Activated CD4-positive, alpha-beta memory T cell treated with anti-CD3 and anti-CD28 coated beads for 36 hours (primary cell): Measurements from ENCODE around the gene CKLF. TPM values are rescaled to one million over a fixed set of nuclear protein-coding genes. Genes with fewer than 3 reads are reported as not detected.

Experiments
- CTCF ChIA-PET: fragments of 350-600 bp; sonication (Branson Sonifier 250); formaldehyde crosslinking; loops from one replicate; lab custom pipeline; 2021; ENCODE audit warnings: antibody characterized with exemption, inconsistent platforms; lab: Charles Lee
- POLR2A ChIA-PET: fragments of 350-600 bp; sonication (Branson Sonifier 250); formaldehyde crosslinking; loops from one replicate; lab custom pipeline; 2021; ENCODE audit warnings: antibody characterized with exemption; lab: Charles Lee
- DNase-seq: peaks from one replicate; pipeline ENCODE4 v3.0.0-alpha.2; 2020
- H3K27ac Mint-ChIP-seq: one replicate; pipeline ENCODE4 v1.8.0; 2021; ENCODE audit warnings: mixed read lengths
- H3K27me3 Mint-ChIP-seq: one replicate; pipeline ENCODE4 v1.8.0; 2021; ENCODE audit warnings: mixed read lengths
- H3K36me3 Mint-ChIP-seq: one replicate; pipeline ENCODE4 v1.8.0; 2021; ENCODE audit warnings: mixed read lengths
- H3K4me1 Mint-ChIP-seq: one replicate; pipeline ENCODE4 v1.8.0; 2021; ENCODE audit warnings: low read depth, mixed read lengths
- H3K4me3 Mint-ChIP-seq: one replicate; pipeline ENCODE4 v1.8.0; 2021; ENCODE audit warnings: mild to moderate bottlenecking, mixed read lengths
- H3K9me3 Mint-ChIP-seq: one replicate; pipeline ENCODE4 v1.8.0; 2021; ENCODE audit warnings: mixed read lengths
- intact Hi-C: fragments of 100-400 bp; cut with micrococcal nuclease; formaldehyde crosslinking; loops from one replicate; pipeline ENCODE4 v1.15.1; 2023
- total RNA-seq, 2 experiments: library from RNA; stranded (reverse); gene quantifications; one replicate each; pipeline ENCODE4 v1.2.3, GENCODE V29; 2021

Gene CKLF, protein sequence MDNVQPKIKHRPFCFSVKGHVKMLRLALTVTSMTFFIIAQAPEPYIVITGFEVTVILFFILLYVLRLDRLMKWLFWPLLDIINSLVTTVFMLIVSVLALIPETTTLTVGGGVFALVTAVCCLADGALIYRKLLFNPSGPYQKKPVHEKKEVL
- 100 to 1,000 TPM; 167 to 173 TPM for total RNA-seq

DNA sequence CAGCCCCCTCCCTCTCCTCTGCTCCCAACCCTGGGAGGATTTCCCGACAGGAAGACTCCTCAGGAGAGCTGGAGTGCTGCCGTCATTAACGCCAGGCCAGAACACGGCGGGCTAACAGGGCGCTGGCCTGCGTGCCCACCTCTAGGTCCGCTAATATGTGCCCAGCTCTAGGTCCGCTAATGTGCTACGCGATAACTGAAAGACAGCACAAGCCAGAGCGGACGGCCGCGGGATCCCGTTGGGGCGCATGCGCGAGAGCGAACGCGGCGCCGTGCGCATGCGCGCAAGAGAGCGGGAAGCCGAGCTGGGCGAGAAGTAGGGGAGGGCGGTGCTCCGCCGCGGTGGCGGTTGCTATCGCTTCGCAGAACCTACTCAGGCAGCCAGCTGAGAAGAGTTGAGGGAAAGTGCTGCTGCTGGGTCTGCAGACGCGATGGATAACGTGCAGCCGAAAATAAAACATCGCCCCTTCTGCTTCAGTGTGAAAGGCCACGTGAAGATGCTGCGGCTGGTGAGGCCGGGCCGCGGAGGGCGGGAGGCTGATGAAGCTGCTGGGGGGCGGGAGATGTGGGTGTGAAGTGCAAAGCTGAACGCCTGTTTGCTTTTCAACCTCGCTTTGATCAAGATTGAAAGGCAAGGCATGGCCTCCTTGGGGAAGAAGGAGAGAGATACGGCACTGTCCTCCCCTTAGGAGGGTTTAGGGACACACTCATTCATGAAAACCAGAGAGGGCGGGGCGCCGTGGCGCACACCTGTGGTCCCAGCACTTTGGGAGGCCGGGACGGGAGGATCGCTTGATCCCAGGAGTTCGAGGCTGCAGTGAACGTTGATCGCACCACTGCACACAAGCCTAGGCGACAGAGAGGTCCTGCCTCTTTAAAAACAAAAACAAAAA lies at the start of gene CKLF:
Gene CKLF, plus strand, starts transcription at position 291 of the 892 bp plus-strand sequence. Its CDS starts 140 bp downstream, at position 431.
- H3K27me3 Mint-ChIP-seq = peaks cover 2% of the 10 kb centered on the region
- H3K27ac Mint-ChIP-seq = peak within 1 kb of the TSS; percentile 96
- peaks cover 33% of the 10 kb centered on the region for H3K36me3 Mint-ChIP-seq
- intact Hi-C loops = loop anchor here (1.0 kb wide), 4 partner anchors 12 to 74 kb away; partner anchors contain the start of gene CMTM3
- DNase-seq = peak; percentile 95
- peak within 1 kb of the TSS; percentile 95 for H3K4me3 Mint-ChIP-seq
- H3K9me3 Mint-ChIP-seq = no peaks in the 10 kb centered on the region
- ChIA-PET CTCF (interaction anchor here (0.7 to 4.3 kb wide), 15 partner anchors 11 to 278 kb away, joined by 3 to 44 read pairs (median 6); partner anchors contain the start of gene NAE1), POLR2A (interaction anchor here (0.7 to 3.3 kb wide), 13 partner anchors 9 to 51 kb away, joined by 3 to 26 read pairs (median 5); partner anchors contain the start of gene CMTM3)
- peaks cover 65% of the 10 kb centered on the region for H3K4me1 Mint-ChIP-seq

DNA sequence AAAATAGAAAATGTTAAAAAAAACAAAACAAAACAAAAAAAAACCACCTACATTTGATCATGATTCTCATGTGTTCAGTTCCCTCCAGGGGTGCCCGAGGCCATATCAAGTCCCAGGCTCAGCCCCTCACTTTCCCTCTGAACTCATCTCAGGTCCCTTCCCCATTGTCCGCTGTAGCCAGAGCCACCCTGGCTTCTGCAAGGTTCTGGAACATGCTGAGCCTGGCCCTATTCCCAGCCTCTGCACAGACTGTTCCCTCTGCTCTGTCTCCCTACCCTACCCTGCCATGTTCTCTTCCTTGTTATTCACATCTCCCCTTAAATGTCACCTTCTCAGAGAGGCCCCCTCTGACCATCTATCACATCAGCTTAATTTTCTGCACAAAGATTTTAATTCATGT lies 49.3 kb upstream of the CKLF start:
- H3K27ac Mint-ChIP-seq = no peak overlapping the region
- H3K36me3 Mint-ChIP-seq = no peaks in the 10 kb centered on the region
- no peaks in the 10 kb centered on the region for H3K4me1 Mint-ChIP-seq
- CTCF ChIA-PET = no interaction called here
- H3K4me3 Mint-ChIP-seq = no peak overlapping the region
- POLR2A ChIA-PET = no interaction called here
- intact Hi-C loops = no loop called here
- no peak for DNase-seq
- no peaks in the 10 kb centered on the region for H3K27me3 Mint-ChIP-seq
- H3K9me3 Mint-ChIP-seq = no peaks in the 10 kb centered on the region

- Mint-ChIP-seq H3K27ac (no peak overlapping the region), H3K4me3 (no peak overlapping the region), H3K36me3 (no peaks in the 10 kb centered on the region), H3K27me3 (no peaks in the 10 kb centered on the region), H3K9me3 (no peaks in the 10 kb centered on the region), H3K4me1 (peaks cover 2% of the 10 kb centered on the region)
- ChIA-PET CTCF (no interaction called here), POLR2A (no interaction called here)
- DNase-seq = no peak
- intact Hi-C loops = no loop called here
Measured at GRCh38 chr16:66503612-66504011, 48.8 kb upstream of the CKLF start.

- Mint-ChIP-seq H3K36me3 (no peaks in the 10 kb centered on the region), H3K27ac (no peak overlapping the region)
- POLR2A ChIA-PET = no interaction called here
Measured at GRCh38 chr16:66507731-66508239, 44.6 kb upstream of the CKLF start.

GRCh38 chr16:66508248-66508913 lies 44.0 kb upstream of the CKLF start:
- CTCF ChIA-PET = interaction anchor here (0.7 to 1.8 kb wide), 6 partner anchors 25 to 100 kb away, joined by 3 to 5 read pairs (median 3); partner anchors contain the start of gene CMTM2
- intact Hi-C loops = no loop called here
- DNase-seq = no peak
- no peak overlapping the region for H3K4me3 Mint-ChIP-seq
- POLR2A ChIA-PET = no interaction called here
- H3K4me1 Mint-ChIP-seq = peaks cover 7% of the 10 kb centered on the region
- no peaks in the 10 kb centered on the region for H3K27me3 Mint-ChIP-seq
- H3K36me3 Mint-ChIP-seq = no peaks in the 10 kb centered on the region
- no peak overlapping the region for H3K27ac Mint-ChIP-seq
- H3K9me3 Mint-ChIP-seq = no peaks in the 10 kb centered on the region

More at GRCh38 chr16:66507731-66508239, 44.6 kb upstream of the CKLF start:
- no peaks in the 10 kb centered on the region for H3K27me3 Mint-ChIP-seq
- CTCF ChIA-PET = interaction anchor here (0.7 to 1.8 kb wide), 5 partner anchors 25 to 100 kb away, joined by 3 to 5 read pairs (median 3); partner anchors contain the start of gene CMTM2
- no peaks in the 10 kb centered on the region for H3K9me3 Mint-ChIP-seq
- no peak overlapping the region for H3K4me3 Mint-ChIP-seq
- H3K4me1 Mint-ChIP-seq = peaks cover 4% of the 10 kb centered on the region
- intact Hi-C loops = no loop called here
- DNase-seq = no peak

GRCh38 chr16:66508914-66509496 lies 43.4 kb upstream of the CKLF start:
- Mint-ChIP-seq H3K9me3 (no peaks in the 10 kb centered on the region), H3K4me1 (peaks cover 7% of the 10 kb centered on the region), H3K36me3 (no peaks in the 10 kb centered on the region), H3K4me3 (no peak overlapping the region), H3K27me3 (no peaks in the 10 kb centered on the region), H3K27ac (no peak overlapping the region)
- POLR2A ChIA-PET = no interaction called here
- DNase-seq = no peak
- CTCF ChIA-PET = interaction anchor here (1.3 to 1.8 kb wide), 3 partner anchors 26 to 81 kb away, joined by 3 to 5 read pairs (median 3); partner anchors contain the start of gene CMTM2
- intact Hi-C loops = no loop called here

- ChIA-PET CTCF (interaction anchor here (1.2 to 1.8 kb wide), 3 partner anchors 26 to 80 kb away, joined by 3 to 5 read pairs (median 3); no protein-coding TSS in a partner anchor), POLR2A (no interaction called here)
- H3K4me1 Mint-ChIP-seq = peaks cover 7% of the 10 kb centered on the region
- H3K27me3 Mint-ChIP-seq = no peaks in the 10 kb centered on the region
- no peak overlapping the region for H3K4me3 Mint-ChIP-seq
- no peak for DNase-seq
- no peaks in the 10 kb centered on the region for H3K9me3 Mint-ChIP-seq
- no peaks in the 10 kb centered on the region for H3K36me3 Mint-ChIP-seq
- intact Hi-C loops = no loop called here
- no peak overlapping the region for H3K27ac Mint-ChIP-seq
Measured at GRCh38 chr16:66509576-66509975, 42.8 kb upstream of the CKLF start.

DNA sequence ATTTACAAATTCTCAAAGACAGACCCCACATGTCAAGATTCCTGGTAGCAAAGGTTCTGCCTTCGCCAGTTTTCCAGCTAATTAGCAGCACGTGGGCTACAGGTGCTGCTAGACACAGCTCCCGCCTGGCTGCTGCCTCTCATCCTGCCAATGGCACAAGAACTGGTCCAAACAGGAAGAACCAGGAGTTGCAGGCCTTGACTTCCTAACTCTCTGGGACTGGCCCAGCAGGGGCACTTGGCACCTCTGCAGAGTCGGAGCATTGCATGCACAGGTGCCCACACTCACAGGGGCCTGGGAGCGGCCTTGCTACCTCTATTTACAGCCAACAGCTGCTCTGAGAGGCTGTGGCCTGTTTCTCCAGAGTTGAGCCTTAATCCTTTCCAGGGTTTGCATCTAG lies 42.1 kb upstream of the CKLF start:
- Mint-ChIP-seq H3K9me3 (no peaks in the 10 kb centered on the region), H3K36me3 (no peaks in the 10 kb centered on the region), H3K4me3 (no peak overlapping the region), H3K27me3 (no peaks in the 10 kb centered on the region), H3K4me1 (peaks cover 12% of the 10 kb centered on the region), H3K27ac (no peak overlapping the region)
- no peak for DNase-seq
- ChIA-PET CTCF (interaction anchor here (0.9 to 2.5 kb wide), 5 partner anchors 12 to 103 kb away, joined by 3 to 15 read pairs (median 5); no protein-coding TSS in a partner anchor), POLR2A (no interaction called here)
- intact Hi-C loops = no loop called here

DNA sequence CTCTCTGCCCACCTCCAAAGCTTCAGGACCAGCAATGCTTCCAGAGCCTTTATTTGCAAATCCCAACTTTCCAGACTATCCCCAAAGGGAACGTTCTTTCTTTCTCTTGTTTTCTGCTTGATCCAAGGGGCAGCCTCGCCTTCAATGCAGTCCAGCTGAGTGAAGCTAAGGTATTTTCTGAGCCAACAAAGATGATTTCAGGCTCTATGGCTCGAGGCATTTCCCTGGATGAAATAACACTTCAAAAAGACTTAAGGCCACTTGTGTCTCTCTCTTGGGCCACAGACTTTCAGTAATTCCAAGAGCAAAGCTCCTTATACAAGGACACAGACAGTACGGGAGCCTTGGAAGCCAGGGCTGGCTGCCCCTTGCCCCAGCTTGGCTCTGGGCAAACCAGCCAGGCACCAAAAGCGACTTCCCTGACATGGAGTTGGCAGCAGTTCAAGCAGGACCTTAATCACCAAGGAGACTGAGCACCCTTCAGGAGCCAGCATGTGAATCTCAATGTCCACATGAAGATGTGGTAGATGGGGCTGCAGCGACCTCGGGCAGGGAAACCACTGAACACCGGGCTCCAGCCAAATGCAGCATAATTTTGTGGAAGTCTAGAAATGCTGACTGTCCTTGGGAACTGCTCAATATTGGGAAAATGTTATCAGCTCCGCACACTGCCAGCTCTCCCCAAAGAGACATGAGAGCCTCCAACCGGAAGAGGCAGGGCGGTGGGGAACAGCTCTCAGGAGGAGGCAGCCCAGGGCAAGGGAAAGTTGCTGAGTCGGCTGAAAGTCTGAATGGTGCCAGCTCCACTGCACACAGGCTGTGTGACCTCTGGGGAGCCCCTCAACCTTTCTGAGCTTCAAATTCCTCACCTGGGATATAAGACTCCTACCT lies 41.4 kb upstream of the CKLF start:
- Mint-ChIP-seq H3K27me3 (no peaks in the 10 kb centered on the region), H3K27ac (no peak overlapping the region), H3K4me1 (peaks cover 19% of the 10 kb centered on the region), H3K4me3 (no peak overlapping the region), H3K9me3 (no peaks in the 10 kb centered on the region), H3K36me3 (no peaks in the 10 kb centered on the region)
- ChIA-PET POLR2A (no interaction called here), CTCF (interaction anchor here (0.9 to 2.5 kb wide), 9 partner anchors 11 to 186 kb away, joined by 3 to 15 read pairs (median 6); partner anchors contain the start of gene CMTM4)
- intact Hi-C loops = no loop called here
- DNase-seq = no peak

- no peak for DNase-seq
- H3K27me3 Mint-ChIP-seq = no peaks in the 10 kb centered on the region
- H3K4me1 Mint-ChIP-seq = peaks cover 27% of the 10 kb centered on the region
- H3K9me3 Mint-ChIP-seq = no peaks in the 10 kb centered on the region
- no peak overlapping the region for H3K27ac Mint-ChIP-seq
- no peak overlapping the region for H3K4me3 Mint-ChIP-seq
- POLR2A ChIA-PET = no interaction called here
- CTCF ChIA-PET = interaction anchor here (0.6 to 2.5 kb wide), 9 partner anchors 11 to 185 kb away, joined by 3 to 15 read pairs (median 6); partner anchors contain the start of genes CKLF and CMTM4
- no peaks in the 10 kb centered on the region for H3K36me3 Mint-ChIP-seq
- intact Hi-C loops = no loop called here
Measured at GRCh38 chr16:66511602-66512271, 40.6 kb upstream of the CKLF start.
